Calu3 (cell line): ENCODE results near the gene BCORL1. TPM values are rescaled to one million over a fixed set of nuclear protein-coding genes. Genes with fewer than 3 reads are reported as not detected.

Experiments
- BruUV-seq: library from RNA; stranded (reverse); fragments of 400-500 nt; replicated peaks from 2 replicates; lab custom pipeline; 2021; lab: Mats Ljungman, UMichigan
- CTCF ChIA-PET: fragments of 300-600 bp; sonication (Branson Sonifier 250); formaldehyde crosslinking; loops from one replicate; lab custom pipeline; 2022; ENCODE audit warnings: antibody characterized with exemption; lab: Charles Lee
- DNase-seq: peaks from one replicate; pipeline ENCODE4 v3.0.0; 2022
- H3K27ac Mint-ChIP-seq: one replicate; pipeline ENCODE4 v1.8.0; 2022; ENCODE audit warnings: mixed read lengths; ENCODE audit not compliant: unreplicated experiment
- H3K27me3 Mint-ChIP-seq: one replicate; pipeline ENCODE4 v1.8.0; 2022; ENCODE audit warnings: mixed read lengths; ENCODE audit not compliant: unreplicated experiment
- H3K36me3 Mint-ChIP-seq: one replicate; pipeline ENCODE4 v1.8.0; 2022; ENCODE audit warnings: mild to moderate bottlenecking, moderate library complexity, mixed read lengths; ENCODE audit not compliant: insufficient read depth, unreplicated experiment
- H3K4me1 Mint-ChIP-seq: one replicate; pipeline ENCODE4 v1.8.0; 2022; ENCODE audit warnings: mild to moderate bottlenecking, low read depth, mixed read lengths; ENCODE audit not compliant: unreplicated experiment
- H3K4me3 Mint-ChIP-seq: one replicate; pipeline ENCODE4 v1.8.0; 2022; ENCODE audit warnings: mild to moderate bottlenecking, low read depth, moderate library complexity, mixed read lengths; ENCODE audit not compliant: unreplicated experiment
- H3K9me3 Mint-ChIP-seq: one replicate; pipeline ENCODE4 v1.8.0; 2022; ENCODE audit warnings: low read depth, mixed read lengths; ENCODE audit not compliant: unreplicated experiment
- intact Hi-C: fragments of 100-400 bp; cut with micrococcal nuclease; formaldehyde crosslinking; loops from one replicate; pipeline ENCODE4 v1.10.0; 2022; ENCODE audit not compliant: unreplicated experiment
- total RNA-seq: library from RNA; stranded (reverse); gene quantifications from 2 replicates; pipeline ENCODE4 v1.2.3, GENCODE V29; 2022
- TF ChIP-seq, protein P1 (sequence below): fragments of 200-600 bp; IDR thresholded peaks from one replicate; pipeline ENCODE4 v1.8.0; 2022; ENCODE audit warnings: antibody characterized with exemption; ENCODE audit not compliant: unreplicated experiment

BCORL1 gene
- total RNA-seq, 1 experiment from 2014 or later = 6.7 TPM

DNA sequence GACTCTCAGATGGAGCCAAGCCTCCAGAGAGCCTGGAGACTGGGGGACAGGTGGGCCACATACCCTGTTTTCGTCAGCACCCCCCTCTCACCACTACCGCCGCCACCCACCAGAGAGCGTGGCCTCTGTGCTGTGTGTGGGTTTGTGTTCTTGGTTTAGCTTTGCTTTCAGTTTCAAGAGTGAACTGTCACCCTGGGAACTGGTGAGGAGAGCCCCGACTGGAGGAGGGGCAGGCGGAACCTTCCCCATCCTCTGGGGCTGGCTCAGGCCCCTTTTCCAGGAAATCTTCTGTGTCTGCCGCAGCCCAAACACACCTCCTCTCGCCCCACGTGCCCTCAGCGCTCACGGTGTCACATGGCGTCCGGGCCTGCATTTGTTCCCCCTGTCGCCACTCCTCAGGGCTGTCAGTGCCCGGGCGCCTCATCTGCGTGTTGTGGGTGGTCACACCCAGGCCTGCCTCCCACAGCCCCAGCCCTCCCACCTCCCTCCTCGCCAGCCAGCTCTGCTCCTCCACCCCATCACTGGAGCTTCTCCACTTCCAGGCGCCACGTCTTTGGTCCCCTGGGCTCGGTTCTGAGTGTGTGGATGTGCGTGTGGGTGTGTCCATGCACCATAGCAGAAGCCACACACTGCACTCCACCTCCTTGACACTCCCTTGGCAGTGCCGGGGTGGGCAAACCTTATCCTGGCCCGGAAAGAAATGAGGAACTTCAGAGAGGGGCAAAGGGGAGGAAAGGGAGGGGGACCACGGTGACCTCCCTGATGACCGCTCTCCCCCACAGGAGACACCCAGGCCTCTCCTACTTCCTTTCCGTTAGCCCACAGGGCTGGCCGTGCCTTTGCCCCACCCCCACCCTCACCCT is 100.0 kb downstream of the BCORL1 start:
- intact Hi-C loops = no loop called here
- Mint-ChIP-seq H3K4me1 (no peaks in the 10 kb centered on the region), H3K4me3 (no peak overlapping the region), H3K9me3 (no peaks in the 10 kb centered on the region), H3K27me3 (no peaks in the 10 kb centered on the region), H3K27ac (no peak overlapping the region), H3K36me3 (peaks cover 9% of the 10 kb centered on the region)
- TF ChIP-seq, protein P1, sequence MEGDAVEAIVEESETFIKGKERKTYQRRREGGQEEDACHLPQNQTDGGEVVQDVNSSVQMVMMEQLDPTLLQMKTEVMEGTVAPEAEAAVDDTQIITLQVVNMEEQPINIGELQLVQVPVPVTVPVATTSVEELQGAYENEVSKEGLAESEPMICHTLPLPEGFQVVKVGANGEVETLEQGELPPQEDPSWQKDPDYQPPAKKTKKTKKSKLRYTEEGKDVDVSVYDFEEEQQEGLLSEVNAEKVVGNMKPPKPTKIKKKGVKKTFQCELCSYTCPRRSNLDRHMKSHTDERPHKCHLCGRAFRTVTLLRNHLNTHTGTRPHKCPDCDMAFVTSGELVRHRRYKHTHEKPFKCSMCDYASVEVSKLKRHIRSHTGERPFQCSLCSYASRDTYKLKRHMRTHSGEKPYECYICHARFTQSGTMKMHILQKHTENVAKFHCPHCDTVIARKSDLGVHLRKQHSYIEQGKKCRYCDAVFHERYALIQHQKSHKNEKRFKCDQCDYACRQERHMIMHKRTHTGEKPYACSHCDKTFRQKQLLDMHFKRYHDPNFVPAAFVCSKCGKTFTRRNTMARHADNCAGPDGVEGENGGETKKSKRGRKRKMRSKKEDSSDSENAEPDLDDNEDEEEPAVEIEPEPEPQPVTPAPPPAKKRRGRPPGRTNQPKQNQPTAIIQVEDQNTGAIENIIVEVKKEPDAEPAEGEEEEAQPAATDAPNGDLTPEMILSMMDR = no peak
- DNase-seq = no peak
- CTCF ChIA-PET = no interaction called here
- no TSS peak for BruUV-seq

DNA sequence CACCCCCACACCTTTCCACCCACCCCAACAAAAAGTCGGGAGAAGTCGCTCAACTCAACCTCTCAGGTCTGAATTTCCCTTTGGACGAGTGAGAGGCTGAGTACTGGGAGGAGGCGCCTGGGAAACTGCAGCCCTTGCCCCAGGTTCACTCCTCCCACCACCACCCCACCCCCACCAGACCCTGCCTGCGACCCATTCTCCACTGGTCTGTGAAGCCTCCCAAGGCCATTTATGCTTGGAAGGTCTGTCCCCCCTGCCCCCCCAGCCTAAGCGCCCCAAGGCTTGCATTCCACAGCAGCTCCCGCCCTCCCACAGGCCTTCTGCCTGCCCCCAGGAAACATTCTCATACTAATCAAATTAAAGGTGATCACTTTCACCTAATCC is 100.7 kb downstream of the BCORL1 start:
- no peaks in the 10 kb centered on the region for H3K9me3 Mint-ChIP-seq
- DNase-seq = no peak
- H3K27me3 Mint-ChIP-seq = no peaks in the 10 kb centered on the region
- intact Hi-C loops = no loop called here
- H3K27ac Mint-ChIP-seq = no peak overlapping the region
- CTCF ChIA-PET = no interaction called here
- H3K4me3 Mint-ChIP-seq = no peak overlapping the region
- H3K4me1 Mint-ChIP-seq = no peaks in the 10 kb centered on the region
- TF ChIP-seq, protein P1 = no peak
- no TSS peak for BruUV-seq
- peaks cover 9% of the 10 kb centered on the region for H3K36me3 Mint-ChIP-seq

DNA sequence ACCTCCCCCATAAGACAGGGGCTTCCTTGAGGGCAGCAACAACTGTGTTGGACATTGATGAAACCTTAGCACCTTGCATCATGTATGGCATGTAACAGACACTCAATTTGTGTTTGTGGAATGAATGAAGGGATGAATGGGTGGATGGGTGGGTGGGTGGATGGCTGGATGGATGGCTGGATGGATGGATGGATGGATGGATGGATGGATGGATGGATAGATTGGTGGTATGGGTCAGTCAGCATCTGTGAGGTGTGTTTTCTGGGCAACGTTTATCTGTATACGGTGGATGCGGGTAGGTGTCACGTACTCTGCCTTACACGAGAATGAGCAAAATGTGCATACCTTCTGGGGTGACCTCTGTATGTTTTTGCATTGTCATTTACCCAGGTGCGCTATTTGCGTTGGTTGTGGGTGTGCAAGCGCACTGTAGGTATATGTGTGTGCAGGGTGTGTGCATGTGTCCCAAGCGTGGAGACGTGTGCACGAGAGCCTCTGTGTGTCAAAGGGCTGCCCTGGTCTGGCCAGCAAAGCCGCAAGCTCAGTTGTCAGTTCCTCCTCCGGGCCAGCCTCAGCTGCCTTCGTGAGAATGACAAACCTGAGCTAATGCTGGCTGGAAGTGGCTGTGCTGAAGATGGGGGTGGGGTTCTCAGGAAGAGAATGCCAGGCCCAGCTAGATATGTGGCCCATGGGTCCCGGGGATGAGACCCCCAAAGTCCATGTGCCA is 101.4 kb downstream of the BCORL1 start:
- intact Hi-C loops = no loop called here
- H3K9me3 Mint-ChIP-seq = no peaks in the 10 kb centered on the region
- no peak for DNase-seq
- H3K27ac Mint-ChIP-seq = no peak overlapping the region
- no peak overlapping the region for H3K4me3 Mint-ChIP-seq
- no peaks in the 10 kb centered on the region for H3K4me1 Mint-ChIP-seq
- BruUV-seq = no TSS peak
- CTCF ChIA-PET = no interaction called here
- H3K27me3 Mint-ChIP-seq = no peaks in the 10 kb centered on the region
- H3K36me3 Mint-ChIP-seq = peaks cover 9% of the 10 kb centered on the region
- TF ChIP-seq, protein P1 = no peak

DNA sequence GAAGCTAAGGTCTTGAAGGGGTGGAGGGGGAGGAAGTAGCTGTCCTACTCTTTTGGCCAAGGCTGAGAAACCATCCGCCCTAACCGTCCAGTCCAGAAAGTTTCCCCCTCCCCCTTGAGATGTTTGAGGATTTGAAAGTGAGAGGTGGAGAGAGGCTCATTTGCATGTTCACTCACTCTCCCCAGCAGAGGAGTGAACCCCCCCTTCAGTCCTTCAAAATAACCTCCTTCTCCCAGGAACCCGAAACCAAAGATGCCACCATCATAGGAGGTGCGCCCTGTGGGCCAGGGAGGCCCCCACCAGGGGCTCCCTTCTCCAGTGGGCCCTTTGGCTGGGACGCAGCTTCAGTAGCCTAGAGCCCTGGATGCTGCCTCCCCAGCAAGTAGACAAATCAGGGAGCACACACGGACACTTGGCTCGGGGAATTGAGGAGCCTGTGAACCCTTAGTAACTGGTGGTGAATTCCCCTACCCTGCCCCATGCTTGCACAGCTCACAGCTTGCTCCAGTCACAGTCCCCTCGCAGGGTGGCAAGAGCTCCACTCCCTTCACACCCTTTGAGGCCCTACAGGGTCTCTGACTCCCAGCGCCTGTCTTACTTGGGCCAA is 102.3 kb downstream of the BCORL1 start:
- Mint-ChIP-seq H3K36me3 (peaks cover 2% of the 10 kb centered on the region), H3K4me1 (no peaks in the 10 kb centered on the region), H3K9me3 (no peaks in the 10 kb centered on the region), H3K4me3 (no peak overlapping the region), H3K27me3 (no peaks in the 10 kb centered on the region), H3K27ac (no peak overlapping the region)
- intact Hi-C loops = no loop called here
- TF ChIP-seq, protein P1 = no peak
- DNase-seq = no peak
- CTCF ChIA-PET = no interaction called here
- BruUV-seq = no TSS peak
